Caco-2 (cell line): ENCODE data around the gene ZAR1L. TPM values are rescaled to one million over a fixed set of nuclear protein-coding genes. Genes with fewer than 3 reads are reported as not detected.
"Not testable (repeated sequence)": the region's sequence is repeated elsewhere in the genome, so short reads cannot be mapped to it uniquely, and the experiment has no call there.

Source experiments
- Bru-seq: library from RNA; stranded (reverse); fragments of 400-500 nt; gene quantifications from one replicate; lab custom pipeline; 2021; lab: Mats Ljungman, UMichigan
- BruChase-seq, 2 experiments: library from RNA; stranded (reverse); fragments of 400-500 nt; gene quantifications; one replicate each; lab custom pipeline; 2021; lab: Mats Ljungman, UMichigan
- BruUV-seq: library from RNA; stranded (reverse); fragments of 400-500 nt; replicated peaks from 2 replicates; lab custom pipeline; 2021; lab: Mats Ljungman, UMichigan
- CTCF ChIA-PET: fragments of 300-600 bp; sonication (Branson Sonifier 250); formaldehyde crosslinking; loops from one replicate; lab custom pipeline; 2022; ENCODE audit warnings: antibody characterized with exemption; lab: Charles Lee
- POLR2A ChIA-PET: fragments of 300-600 bp; sonication (Branson Sonifier 250); formaldehyde crosslinking; loops from one replicate; lab custom pipeline; 2022; ENCODE audit warnings: antibody characterized with exemption; lab: Charles Lee
- DNase-seq, 2 experiments: peaks; one replicate each; pipeline versions ENCODE4 v3.0.0 to v3.0.0-alpha.2; 2020 to 2022
- H3K27me3 ChIP-seq: replicated peaks from 2 replicates; pipeline ENCODE4 v1.6.0; 2011; ENCODE audit warnings: low read length; ENCODE audit not compliant: control insufficient read depth, insufficient read depth
- H3K36me3 ChIP-seq: 2 replicates; pipeline ENCODE4 v1.5.1; 2011; ENCODE audit warnings: low read length; ENCODE audit not compliant: control insufficient read depth, insufficient read depth
- H3K4me1 ChIP-seq: fragments of 250-450 bp; sonication (Bioruptor Pico); 2 replicates; pipeline ENCODE4 v1.5.1; 2020; ENCODE audit warnings: mild to moderate bottlenecking
- H3K4me3 ChIP-seq: 2 replicates; pipeline ENCODE4 v1.5.1; 2011; ENCODE audit warnings: low read depth, mild to moderate bottlenecking, control low read depth, low read length
- H3K9me3 ChIP-seq: fragments of 250-450 bp; sonication (Bioruptor Pico); 2 replicates; pipeline ENCODE4 v1.5.1; 2020; ENCODE audit warnings: mild to moderate bottlenecking, moderate library complexity
- H3K27ac Mint-ChIP-seq: one replicate; pipeline ENCODE4 v1.8.0; 2022; ENCODE audit warnings: mixed read lengths; ENCODE audit not compliant: unreplicated experiment
- H3K27me3 Mint-ChIP-seq: one replicate; pipeline ENCODE4 v1.8.0; 2022; ENCODE audit warnings: mixed read lengths; ENCODE audit not compliant: insufficient read depth, unreplicated experiment
- H3K36me3 Mint-ChIP-seq: one replicate; pipeline ENCODE4 v1.8.0; 2022; ENCODE audit warnings: mild to moderate bottlenecking, mixed read lengths; ENCODE audit not compliant: insufficient read depth, unreplicated experiment
- H3K4me1 Mint-ChIP-seq: one replicate; pipeline ENCODE4 v1.8.0; 2022; ENCODE audit warnings: low read depth, mixed read lengths; ENCODE audit not compliant: unreplicated experiment
- H3K4me3 Mint-ChIP-seq: one replicate; pipeline ENCODE4 v1.8.0; 2022; ENCODE audit warnings: mild to moderate bottlenecking, moderate library complexity, mixed read lengths; ENCODE audit not compliant: unreplicated experiment
- H3K9me3 Mint-ChIP-seq: one replicate; pipeline ENCODE4 v1.8.0; 2022; ENCODE audit warnings: mixed read lengths; ENCODE audit not compliant: unreplicated experiment
- CTCF ChIP-seq, 2 experiments: fragments of 200-600 bp in 1 of 2; IDR thresholded peaks; 1 replicate in 1 of 2; 2 replicates in 1 of 2; pipeline versions ENCODE4 v1.5.1 to v1.8.0; 2011 to 2022; ENCODE audit warnings: antibody characterized with exemption in 1 of 2, control low read depth in 1 of 2, inconsistent platforms in 1 of 2, low read depth in 1 of 2, low read length in 1 of 2, mild to moderate bottlenecking in 1 of 2, moderate library complexity in 1 of 2; ENCODE audit not compliant: insufficient read depth in 1 of 2, severe bottlenecking in 1 of 2, unreplicated experiment in 1 of 2
- intact Hi-C: fragments of 100-400 bp; cut with micrococcal nuclease; formaldehyde crosslinking; loops from one replicate; pipeline ENCODE4 v1.10.0; 2022; ENCODE audit not compliant: unreplicated experiment
- long read RNA-seq: library from polyadenylated mRNA; stranded (forward); transcript quantifications from one replicate; pipeline ENCODE4 v2.0.0, GENCODE V29; 2022
- total RNA-seq: library from RNA; stranded (reverse); gene quantifications from 2 replicates; pipeline ENCODE4 v1.2.3, GENCODE V29; 2022

The ZAR1L gene
- total RNA-seq, result 0.53 TPM in 1 of 2 replicates, not detected in the other
- percentile 34 among the genes with signal in this experiment for Bru-seq, nascent RNA
- percentile 33 among the genes with signal in this experiment for BruChase-seq, experiment 1, labeled RNA remaining after a 2-hour chase
- percentile 36 among the genes with signal in this experiment for BruChase-seq, experiment 2, labeled RNA remaining after a 6-hour chase
- long read RNA-seq, partial matches to known transcripts, result 0 of 1 reads
- long read RNA-seq, other reads (novel, unspliced or antisense), result 0 of 1 reads

GRCh38 chr13:32315238-32316027 is at the start of gene ZAR1L, which contains the start of gene BRCA2:
Gene ZAR1L, minus strand, starts transcription at chr13:32315363. Its CDS starts 3,438 bp downstream, at chr13:32311925.
Gene BRCA2, plus strand, starts transcription at chr13:32315508. Its CDS starts 953 bp downstream, at chr13:32316461.
- Histone ChIP-seq H3K36me3 (0 out of 2 replicates have a peak, but pooled peaks cover 2% of the 10 kb centered on the region), H3K4me3 (peak within 1 kb of the TSS; percentile 77), H3K9me3 (no peaks in the 10 kb centered on the region), H3K27me3 (no peaks in the 10 kb centered on the region), H3K4me1 (peaks cover 21% of the 10 kb centered on the region)
- H3K4me1 Mint-ChIP-seq, result peaks cover 11% of the 10 kb centered on the region
- no peaks in the 10 kb centered on the region for H3K9me3 Mint-ChIP-seq
- peaks cover 18% of the 10 kb centered on the region for H3K36me3 Mint-ChIP-seq
- H3K27ac Mint-ChIP-seq, result peak within 1 kb of the TSS; percentile 98
- ChIA-PET POLR2A (interaction anchor here (0.5 to 2.3 kb wide), 17 partner anchors 9 to 405 kb away, joined by 3 to 34 read pairs (median 4); partner anchors contain the start of genes FRY and N4BP2L1), CTCF (interaction anchor here (0.7 to 1.3 kb wide), 7 partner anchors 14 to 405 kb away, joined by 3 to 10 read pairs (median 3); partner anchors contain the start of gene FRY)
- H3K4me3 Mint-ChIP-seq, result peak within 1 kb of the TSS; percentile 88
- no peak for TF ChIP-seq CTCF (IDR thresholded peaks at IDR 0.05; ENCODE audit: insufficient read depth in 1 of 2, low read depth in 1 of 2, low read length in 1 of 2, severe bottlenecking in 1 of 2, unreplicated experiment in 1 of 2)
- H3K27me3 Mint-ChIP-seq, result no peaks in the 10 kb centered on the region
- BruUV-seq, result TSS peak; percentile 39
- intact Hi-C loops, result loop anchor here (1.0 to 5.0 kb wide), 2 partner anchors 60 to 112 kb away; partner anchors contain the start of gene N4BP2L1
- DNase-seq, result peak; percentile 91

- intact Hi-C loops, result no loop called here
- no TSS peak for BruUV-seq
These were observed 47.4 kb upstream of the ZAR1L start for GRCh38 chr13:32362574-32362973.

GRCh38 chr13:32355935-32356334 is 40.8 kb upstream of the ZAR1L start:
- DNase-seq, intact Hi-C loops, H3K4me1 Mint-ChIP-seq, CTCF ChIA-PET, H3K27me3 Mint-ChIP-seq, H3K9me3 ChIP-seq, H3K4me3 ChIP-seq, POLR2A ChIA-PET, H3K4me1 ChIP-seq, BruUV-seq, H3K27me3 ChIP-seq, H3K36me3 ChIP-seq, H3K9me3 Mint-ChIP-seq, H3K27ac Mint-ChIP-seq, H3K4me3 Mint-ChIP-seq: not testable (repeated sequence)
- H3K36me3 Mint-ChIP-seq, result peaks cover 12% of the 10 kb centered on the region

More at GRCh38 chr13:32362574-32362973, 47.4 kb upstream of the ZAR1L start:
- Mint-ChIP-seq H3K27me3 (no peaks in the 10 kb centered on the region), H3K4me1 (no peaks in the 10 kb centered on the region), H3K4me3 (no peak overlapping the region), H3K36me3 (peaks cover 24% of the 10 kb centered on the region), H3K27ac (no peak overlapping the region), H3K9me3 (no peaks in the 10 kb centered on the region)
- H3K36me3 ChIP-seq, result no peaks in the 10 kb centered on the region
- ChIA-PET CTCF (no interaction called here), POLR2A (no interaction called here)
- H3K9me3 ChIP-seq, result no peaks in the 10 kb centered on the region
- H3K4me3 ChIP-seq, result no peak overlapping the region
- H3K4me1 ChIP-seq, result no peaks in the 10 kb centered on the region
- no peak for DNase-seq
- no peak for TF ChIP-seq CTCF (IDR thresholded peaks at IDR 0.05; ENCODE audit: insufficient read depth in 1 of 2, low read depth in 1 of 2, low read length in 1 of 2, severe bottlenecking in 1 of 2, unreplicated experiment in 1 of 2)
- H3K27me3 ChIP-seq, result no peaks in the 10 kb centered on the region
